ENCODE data around the gene ABHD12B.
"Not testable (repeated sequence)": the region's sequence is repeated elsewhere in the genome, so short reads cannot be mapped to it uniquely, and the experiment has no call there.

The ABHD12B gene

GRCh38 chr14:50897658-50898175, 25.9 kb downstream of the ABHD12B start:
- DNase-seq, result no peak

- no peak for DNase-seq
These were observed 29.5 kb downstream of the ABHD12B start for GRCh38 chr14:50901361-50901760.

DNA sequence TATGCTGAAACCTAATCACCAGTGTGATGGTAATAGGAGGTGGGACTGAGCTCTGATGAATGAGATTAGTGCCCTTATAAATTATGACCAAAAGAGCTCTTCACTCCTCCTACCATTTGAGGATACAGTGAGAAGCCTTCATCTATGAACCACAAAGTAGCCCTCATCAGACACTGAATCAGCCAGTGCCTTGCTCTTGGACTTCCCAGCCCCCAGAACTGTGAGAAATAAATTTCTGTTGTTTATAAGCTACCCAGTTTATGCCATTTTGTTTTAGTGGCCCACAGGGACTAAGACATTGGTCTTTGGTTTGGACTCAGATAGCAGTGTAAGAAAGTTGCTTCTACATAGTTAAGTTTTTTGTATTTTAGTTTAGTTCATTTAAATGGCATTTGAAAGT, 32.9 kb downstream of the ABHD12B start:
- no peak for DNase-seq

- no peak for DNase-seq
These were observed 34.6 kb downstream of the ABHD12B start for GRCh38 chr14:50906326-50907065.

DNA sequence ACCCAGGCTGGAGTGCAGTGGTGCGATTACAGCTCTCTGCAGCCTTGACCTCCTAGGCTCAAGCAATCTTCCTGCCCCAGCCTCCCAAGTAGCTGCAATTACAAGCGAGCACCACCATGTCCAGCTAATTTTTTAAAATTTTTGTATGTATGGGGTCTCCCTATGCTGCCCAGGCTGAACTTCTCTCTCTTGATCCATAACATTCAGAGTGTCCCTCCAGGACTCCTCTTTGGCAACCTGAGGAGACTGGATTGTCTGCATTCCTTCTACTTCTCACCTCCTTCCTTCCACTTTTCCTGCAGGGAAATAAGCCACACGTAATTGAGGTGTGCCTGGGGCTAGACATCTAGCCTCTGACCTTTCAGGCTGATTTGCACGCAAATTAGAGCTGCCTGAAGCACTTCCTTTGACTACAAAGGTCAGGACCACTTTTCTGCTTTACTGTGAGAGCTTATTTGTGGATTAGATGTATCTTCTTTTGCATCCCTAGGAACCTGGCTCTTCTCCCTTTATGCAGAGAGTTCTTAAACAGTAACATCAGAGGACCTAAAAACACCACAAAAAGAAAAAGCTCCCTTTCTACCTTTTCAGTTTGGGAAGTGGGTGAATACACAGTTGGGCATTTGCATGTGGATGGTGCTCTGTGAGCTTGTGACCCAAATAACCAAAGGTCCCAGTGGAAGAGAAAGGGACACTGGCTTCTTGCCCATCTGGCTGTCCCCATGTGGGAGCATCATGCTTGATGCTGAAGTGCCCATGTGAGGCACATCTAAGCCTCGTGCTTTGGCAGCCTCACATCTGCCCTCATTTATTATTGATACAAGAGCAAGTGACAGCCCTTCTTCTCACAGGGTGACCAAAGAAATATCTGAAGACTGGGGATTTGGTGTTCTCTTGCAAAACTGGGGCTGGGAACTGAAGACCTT, 38.9 kb downstream of the ABHD12B start:
- no peak for DNase-seq

DNA sequence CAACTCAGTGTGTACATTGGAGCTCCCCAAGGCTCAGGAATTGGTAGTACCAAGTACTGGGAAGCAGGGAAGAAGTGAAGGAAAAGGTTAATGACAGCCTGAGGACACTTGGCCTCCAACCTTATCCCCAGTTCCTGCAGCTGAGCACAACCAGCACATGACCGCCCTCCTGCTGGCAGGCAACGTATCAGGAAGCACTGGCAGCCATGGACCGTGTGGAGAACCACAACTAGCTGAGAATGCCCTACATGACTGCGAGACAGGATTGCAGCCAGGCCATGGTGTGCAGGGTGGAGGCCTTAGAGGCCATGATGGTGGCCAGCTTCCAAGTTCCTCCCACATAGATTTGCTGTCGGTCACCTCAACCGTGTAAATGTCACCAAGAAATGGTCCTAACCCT, 45.6 kb downstream of the ABHD12B start:
- no peak for DNase-seq

DNA sequence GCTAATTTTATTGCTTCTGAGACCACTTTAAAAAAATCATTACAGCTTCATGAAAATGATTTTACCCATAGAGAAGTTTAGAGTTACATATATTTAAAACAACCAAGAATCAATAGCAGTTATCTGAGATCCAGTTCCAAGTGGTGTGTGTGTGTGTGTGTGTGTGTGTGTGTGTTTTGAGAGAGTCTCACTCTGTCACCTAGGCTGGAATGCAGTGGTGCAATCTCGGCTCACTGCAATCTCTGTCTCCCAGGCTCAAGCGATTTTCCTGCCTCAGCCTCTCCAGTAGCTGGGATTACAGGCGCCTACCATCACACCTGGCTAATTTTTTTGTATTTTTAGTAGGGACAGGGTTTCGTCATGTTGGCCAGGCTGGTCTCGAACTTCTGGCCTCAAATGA, 47.7 kb downstream of the ABHD12B start:
- DNase-seq, result not testable (repeated sequence)

- no peak for DNase-seq
These were observed 48.8 kb downstream of the ABHD12B start for GRCh38 chr14:50920482-50921230.

DNA sequence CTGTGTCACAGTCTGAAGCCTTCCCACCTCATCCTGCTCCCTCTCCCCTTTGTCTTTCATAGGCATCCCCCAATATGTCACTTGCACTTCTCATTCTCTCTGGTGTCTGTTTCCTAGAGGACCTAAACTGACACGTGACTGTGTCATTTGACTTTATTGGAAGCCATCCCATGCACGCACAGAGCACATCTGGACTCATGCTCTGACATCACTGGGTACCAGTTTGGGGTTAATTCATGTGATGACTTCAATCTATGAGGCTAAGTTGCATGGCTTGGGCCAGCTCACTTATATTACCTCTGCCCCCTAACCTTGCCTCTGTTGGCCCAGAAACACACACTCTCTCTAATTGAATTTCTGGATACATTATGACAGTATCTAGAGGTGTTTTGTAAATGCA, 51.0 kb downstream of the ABHD12B start:
- DNase-seq, result no peak

- DNase-seq, result no peak
These were observed 52.4 kb downstream of the ABHD12B start for GRCh38 chr14:50924236-50924635.

GRCh38 chr14:50924843-50925242, 53.0 kb downstream of the ABHD12B start:
- DNase-seq, result peak in 1 of 2 experiments; percentile 7

- peak; percentile 88 to 92 for DNase-seq
These were observed 55.1 kb downstream of the ABHD12B start for GRCh38 chr14:50926851-50927386.

DNA sequence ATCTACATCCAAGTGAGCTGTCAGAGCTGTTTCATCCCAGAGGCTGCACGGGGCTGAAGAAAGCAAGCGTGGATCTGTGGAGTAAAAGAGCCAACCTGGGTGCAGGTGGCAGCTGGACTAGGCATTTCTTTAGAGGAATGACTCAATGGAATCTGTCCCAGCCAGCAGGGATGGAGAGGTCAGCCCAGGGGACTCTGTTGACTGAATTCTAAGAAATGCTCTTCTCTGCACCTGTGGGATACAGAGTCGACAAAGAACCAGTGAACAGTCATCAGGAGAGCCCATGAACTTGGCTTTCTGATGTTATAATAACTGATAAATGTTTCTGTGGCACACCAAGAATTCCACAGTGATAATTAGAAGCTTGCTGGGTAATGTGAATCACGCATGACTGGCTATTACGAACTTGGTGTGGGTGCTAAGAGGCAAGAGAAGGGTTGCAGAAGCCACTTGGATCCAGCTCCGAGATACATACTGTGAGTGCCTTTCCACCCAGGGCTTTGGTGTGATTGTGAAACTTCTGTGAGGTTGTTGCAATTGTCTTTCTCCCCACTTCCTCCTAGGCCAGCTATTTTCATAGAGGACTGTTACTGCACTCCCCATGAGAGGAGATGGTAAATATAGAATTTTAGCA, 56.3 kb downstream of the ABHD12B start:
- DNase-seq, result peak; percentile 90 to 92

DNA sequence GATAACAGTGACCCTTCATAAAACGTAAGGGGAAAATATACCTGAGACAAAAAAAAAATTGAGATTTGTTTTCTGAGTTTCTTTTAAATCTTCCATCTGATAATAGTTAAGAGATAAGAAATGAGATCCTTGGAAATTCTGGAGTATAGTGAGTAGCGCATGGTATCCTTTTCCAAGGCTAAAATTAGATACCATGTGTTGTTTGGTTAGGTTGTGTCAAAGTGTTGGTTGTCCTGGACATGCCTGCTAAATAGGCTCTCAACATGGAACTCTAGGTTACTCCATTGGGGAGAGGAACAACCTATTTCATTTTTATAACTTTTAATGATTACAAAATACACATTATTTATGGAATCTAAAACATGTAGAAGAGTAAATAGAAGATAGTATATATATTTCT, 57.7 kb downstream of the ABHD12B start:
- DNase-seq, result no peak

DNA sequence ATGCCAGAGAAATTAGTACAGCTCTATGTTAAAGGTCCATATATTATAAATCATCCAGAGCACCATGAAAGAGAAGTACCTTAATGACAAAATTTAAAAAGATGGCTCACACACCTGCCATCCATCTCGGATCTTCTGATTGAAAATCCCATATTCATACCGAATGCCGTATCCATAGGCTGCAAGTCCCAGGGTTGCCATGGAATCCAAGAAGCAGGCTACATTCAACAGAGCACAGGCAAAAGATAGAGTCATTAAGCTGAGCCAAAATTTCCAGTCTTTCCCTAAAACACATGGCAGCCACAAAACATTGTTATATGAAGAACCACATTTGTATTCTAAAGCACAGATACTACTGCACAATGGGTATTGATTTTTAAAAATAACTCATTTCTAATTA, 59.7 kb downstream of the ABHD12B start:
- DNase-seq, result no peak

- DNase-seq, result no peak
These were observed 60.3 kb downstream of the ABHD12B start for GRCh38 chr14:50932156-50932555.

DNA sequence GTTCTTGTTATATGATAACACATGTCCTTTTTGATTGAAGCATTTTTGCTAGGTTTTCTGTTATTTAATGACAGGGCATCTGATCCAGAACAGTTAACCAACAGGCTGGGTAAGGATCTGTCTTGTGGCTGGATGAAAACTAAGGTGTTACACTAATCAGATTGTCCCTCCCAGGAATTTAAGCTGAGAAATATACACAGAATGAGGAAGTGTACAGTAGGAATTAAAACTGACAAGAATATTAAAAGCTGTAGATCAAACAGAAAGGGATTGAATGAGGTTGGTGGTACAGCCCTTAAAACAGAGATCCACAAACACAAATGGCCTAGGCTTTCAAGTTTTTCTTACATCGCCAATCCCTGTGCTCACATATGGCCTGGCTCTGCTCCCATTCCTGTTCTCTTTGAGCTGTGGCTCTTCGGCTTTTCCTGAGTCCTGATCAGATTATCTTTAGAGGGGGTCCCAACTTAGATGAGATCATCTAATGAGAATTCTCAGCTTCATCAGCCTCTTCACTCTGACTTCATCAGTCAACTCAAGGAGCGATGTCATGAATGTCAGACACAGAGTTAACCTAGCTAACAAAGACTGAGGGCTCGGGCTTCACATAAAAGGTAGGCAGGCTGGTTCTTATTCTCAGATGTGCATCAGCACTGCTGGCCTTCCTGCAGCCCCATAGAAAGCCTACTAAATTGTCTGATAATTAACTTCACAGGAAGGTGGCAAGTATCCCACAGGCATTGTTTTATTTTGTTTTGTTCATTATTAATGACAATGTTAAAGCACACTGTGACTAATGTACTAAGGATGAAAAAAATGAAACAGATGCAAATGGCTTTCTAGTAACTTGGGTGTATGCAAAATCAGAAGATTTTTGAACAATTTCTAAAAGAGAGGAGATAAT, 61.0 kb downstream of the ABHD12B start:
- DNase-seq, result no peak

GRCh38 chr14:50935126-50936015, 63.5 kb downstream of the ABHD12B start:
- no peak for DNase-seq

DNA sequence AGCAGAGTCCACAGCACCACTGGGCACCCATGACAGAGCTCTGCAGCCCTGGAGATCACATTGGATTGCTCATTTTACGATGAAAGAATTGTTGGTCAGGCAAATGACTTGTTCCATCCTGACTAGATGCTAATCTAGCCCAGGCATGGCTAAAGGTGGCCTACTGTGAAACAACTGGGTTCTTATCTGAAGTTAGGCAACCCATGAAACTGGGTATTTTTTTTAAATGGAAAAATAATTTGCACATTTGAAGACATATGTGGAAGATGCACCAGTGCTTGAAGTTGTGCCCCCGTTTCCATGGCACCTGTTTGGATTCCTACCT, 64.1 kb downstream of the ABHD12B start:
- no peak for DNase-seq

- no peak for DNase-seq
These were observed 65.0 kb downstream of the ABHD12B start for GRCh38 chr14:50936882-50937281.

Measured in AML-193 (cell line).